HS-5 (cell line): Measurements from ENCODE around the gene PARM1.

Source experiments
- DNase-seq: peaks from one replicate; pipeline ENCODE4 v3.0.0-alpha.2; 2012; ENCODE audit warnings: low read depth

Gene PARM1, protein sequence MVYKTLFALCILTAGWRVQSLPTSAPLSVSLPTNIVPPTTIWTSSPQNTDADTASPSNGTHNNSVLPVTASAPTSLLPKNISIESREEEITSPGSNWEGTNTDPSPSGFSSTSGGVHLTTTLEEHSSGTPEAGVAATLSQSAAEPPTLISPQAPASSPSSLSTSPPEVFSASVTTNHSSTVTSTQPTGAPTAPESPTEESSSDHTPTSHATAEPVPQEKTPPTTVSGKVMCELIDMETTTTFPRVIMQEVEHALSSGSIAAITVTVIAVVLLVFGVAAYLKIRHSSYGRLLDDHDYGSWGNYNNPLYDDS

DNA sequence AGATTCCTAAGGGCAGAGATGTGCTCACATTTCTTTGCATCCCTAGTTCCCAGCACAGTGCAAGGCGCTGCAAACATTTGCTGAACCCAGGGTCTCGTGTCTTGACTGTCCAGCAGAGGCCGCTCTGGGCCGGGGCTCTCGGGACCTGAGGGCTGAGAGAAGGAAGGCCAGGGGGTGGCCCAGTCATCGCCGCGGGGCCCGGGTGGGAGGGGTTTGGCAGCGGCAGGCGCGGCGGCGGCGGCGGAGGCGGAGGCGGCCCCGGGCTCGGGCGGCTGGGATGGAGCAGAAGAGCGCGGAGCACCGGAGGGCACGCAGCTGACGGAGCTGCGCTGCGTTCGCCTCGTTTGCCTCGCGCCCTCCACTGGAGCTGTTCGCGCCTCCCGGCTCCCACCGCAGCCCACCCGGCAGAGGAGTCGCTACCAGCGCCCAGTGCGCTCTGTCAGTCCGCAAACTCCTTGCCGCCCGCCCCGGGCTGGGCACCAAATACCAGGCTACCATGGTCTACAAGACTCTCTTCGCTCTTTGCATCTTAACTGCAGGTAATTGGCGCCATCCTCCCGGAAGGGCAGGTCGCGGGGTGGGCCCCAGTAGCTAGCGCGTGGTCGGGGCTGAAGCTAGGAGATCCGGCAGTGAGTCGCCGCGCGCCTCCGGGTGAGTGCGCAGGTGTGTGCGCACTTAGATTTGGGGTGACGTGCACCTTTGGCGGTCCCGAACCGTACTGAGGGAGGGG, at the start of gene PARM1:
Gene PARM1, plus strand, starts transcription at position 285 of the 730 bp plus-strand sequence. Its CDS starts 212 bp downstream, at position 497.
- peak; percentile 31 for DNase-seq

DNA sequence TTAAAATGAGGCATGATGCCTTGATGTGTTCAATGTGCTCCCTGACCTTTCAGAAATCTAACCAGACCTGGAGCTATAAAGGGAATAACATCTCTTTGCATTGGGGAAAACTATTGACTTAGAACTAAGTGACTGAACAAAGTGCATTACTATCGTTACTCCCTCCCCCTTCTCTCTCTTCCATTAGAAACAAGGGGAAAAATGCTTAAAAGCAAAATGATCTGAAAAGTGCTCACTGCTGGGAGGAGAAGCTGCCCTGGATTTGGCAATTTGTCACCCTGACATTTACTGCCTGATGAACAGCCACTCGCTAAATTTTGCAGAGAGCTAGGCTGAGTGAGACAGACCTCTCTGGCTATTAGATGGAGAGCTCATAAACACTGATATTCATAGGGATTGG, 48.6 kb upstream of the PARM1 start:
- no peak for DNase-seq

DNA sequence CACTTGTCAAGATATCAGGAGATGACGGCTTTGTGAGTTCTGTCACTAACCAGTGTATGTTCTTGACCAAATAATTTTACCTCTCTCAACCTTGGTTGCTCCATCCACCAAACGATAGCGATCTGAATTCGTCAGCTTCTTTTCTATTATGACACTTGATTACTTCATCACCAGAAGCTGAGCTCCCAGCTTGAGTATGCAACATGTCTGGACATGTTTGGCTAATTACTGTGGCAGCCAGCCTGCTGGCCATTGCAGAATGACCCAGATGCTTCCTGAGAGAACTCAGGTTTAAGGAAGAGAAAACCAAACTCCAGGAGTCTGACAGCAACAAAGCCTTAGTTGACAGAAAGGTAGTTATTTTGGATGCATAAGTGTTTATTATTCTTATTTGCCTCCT, 46.4 kb upstream of the PARM1 start:
- DNase-seq, result no peak

DNA sequence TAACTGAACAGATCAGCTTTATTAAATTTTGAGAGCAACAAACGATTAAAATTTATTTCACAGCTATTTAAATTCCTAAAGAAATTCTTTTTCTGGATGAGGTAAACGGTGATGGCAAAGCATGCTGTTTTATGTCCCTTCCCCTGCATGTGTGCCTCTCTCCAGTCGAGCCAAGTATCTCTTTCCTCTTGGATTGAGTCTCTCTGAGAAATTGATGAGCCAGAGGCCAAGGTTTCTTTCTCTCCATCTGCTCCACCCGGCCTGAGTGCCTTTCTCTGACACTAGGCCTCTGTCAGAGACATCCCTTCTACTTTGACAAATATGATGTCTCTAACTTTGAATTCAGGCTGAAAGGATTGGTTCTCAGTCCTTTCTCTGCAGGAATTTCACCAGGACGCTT, 42.6 kb upstream of the PARM1 start:
- DNase-seq, result no peak

DNA sequence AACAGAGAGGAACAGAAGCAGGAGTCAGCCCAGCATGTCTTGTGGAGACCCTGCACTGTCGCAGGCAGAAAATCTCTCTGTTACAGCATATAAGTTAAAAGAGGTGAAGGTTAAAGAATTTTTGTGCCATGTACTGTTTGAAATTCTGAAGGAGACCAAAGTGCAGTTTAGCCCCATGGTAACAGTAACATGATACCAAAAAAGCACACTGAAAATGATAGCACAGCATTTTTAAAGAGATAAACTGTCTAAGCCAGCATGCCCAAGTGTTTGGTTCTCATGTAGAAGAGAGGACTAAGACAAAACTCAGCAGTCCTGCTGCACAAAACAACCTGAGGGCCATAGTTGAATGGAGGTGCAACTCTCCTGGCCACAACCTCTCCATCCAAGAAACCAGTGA, 41.9 kb upstream of the PARM1 start:
- no peak for DNase-seq

DNA sequence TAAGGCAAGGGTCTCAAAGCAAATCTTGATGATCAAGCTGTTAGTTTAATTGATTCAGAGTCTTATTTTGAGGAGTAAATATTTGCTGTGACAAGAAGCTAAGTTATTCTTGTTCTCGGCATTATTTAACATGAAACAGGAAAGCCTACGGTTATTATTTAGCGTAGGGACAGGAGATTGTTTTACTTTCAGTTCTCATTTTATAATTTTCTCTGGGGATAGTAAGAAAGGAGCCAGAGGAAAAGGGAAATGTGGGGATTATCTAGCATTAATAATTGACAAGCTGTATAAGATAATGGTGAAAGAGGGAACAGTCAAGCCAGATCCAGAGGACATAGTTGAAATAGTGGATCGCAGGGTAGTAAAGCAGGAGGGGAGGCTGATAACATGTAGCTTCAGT, 39.7 kb upstream of the PARM1 start:
- no peak for DNase-seq

DNA sequence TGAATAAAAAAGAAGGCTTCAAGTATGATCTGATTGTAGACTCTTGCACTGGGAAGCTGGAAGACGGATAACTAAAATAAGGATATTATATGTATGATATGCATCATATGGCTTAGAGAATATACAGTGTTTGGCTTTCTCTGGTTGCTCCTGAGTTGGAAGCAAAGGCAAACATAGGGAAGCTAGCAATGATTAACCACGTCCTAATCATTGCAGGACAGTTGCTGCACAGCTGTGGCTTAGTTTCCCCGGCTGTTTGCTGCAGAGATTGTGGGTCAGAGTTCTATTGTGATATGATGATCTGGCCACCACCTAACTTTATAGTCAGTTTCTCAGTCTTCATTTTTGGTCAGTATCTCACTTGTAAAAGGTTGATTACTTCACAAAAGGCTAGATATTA, 36.3 kb upstream of the PARM1 start:
- DNase-seq, result no peak

DNA sequence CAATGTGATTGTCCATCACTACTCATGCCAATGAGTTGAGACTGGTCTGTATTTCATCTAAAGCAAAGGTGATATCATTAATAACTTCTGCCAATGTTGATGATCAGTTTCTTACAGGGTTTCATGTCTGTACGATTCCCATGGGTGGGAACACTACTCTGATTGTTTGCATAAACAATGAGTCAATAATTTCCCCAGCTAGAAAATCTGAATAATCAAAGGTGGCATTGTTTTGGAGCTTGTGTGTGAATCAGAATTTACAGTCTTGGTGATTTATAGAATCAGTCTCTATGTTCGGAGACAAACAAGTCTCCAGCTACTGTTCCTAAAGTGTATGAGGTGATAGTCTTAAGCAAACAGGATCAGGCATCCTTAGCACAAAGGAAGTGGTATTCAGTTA, 35.5 kb upstream of the PARM1 start:
- no peak for DNase-seq

DNA sequence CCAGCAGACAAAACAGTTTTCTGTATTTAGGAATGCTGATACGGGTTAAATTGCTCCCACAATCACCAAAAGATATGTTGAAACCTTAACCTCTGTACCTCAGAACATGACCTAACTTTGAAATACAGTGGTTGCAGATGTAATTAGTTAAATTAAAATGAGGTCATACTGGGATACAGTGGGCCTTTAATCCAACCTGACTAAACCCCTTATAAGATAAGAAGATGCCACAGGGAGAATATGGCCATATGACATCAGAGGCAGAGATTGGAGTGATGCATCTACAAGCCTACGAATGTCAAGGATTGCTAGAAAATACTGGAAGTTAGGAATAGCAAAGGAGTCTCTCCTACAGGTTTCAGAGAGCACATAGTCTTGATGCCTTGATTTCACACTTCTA, 32.1 kb upstream of the PARM1 start:
- DNase-seq, result no peak

DNA sequence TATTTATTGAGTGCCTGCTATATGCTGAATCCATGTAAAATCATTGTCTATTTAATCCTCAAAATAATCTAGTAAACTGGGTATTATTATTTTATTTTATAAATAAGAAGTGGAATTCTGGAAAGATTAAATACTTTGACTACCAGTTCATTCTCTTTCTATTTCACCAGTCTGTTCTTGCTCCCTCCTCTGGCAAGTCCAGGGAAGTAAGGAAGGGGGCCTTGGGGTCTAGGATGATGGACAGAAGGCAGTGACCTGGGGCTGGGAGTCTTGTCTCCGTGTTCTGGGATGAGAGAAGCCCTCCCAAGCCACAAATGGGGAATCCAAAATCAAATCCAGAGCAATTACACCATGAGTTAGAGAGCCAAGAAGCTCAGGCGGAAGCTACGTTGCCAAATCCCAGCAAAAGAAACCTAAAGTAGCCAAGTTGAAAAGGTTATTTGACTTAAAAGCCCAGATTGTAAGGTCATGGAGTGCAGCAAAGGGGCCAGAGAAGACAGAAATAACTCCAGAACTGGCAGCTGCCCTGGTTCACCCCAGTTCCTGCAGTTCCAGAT, 28.3 kb upstream of the PARM1 start:
- DNase-seq, result no peak

DNA sequence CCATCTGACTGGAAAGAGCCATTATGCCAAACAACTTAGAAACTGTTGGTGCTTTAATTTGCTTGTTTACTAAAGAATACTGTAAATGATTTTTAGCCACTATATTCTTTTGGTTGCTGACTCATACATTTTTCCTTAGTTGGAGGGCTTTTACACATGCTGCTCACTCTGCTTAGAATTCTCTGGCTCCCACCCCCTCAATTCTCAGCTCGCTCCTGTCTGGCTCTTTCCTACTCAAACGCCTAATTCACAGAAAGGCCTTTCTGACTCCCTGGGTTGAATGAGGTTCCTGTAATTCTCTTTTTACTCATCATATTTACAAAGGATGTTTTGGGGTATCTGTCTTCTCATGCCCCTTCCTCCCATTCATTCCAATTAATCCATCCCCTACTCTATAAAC, 26.1 kb upstream of the PARM1 start:
- no peak for DNase-seq

DNA sequence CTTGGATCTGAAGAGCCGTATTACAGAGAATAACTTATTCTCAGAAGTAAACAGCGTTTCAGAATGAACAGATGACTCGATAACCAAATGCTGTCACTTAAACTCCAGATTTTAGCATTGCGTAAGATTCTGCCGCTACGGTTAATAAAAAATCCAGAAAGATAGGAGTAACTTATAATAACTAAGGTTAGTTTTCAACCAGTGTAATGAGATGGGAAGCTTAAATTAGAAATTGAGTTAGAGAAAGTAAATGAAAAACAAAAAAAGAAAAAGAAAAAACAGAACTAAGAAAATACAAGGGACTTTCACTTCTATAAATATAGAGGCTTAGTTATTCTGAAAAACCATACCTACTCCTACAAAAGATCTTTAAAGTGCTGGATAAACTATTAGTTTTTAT, 13.1 kb upstream of the PARM1 start:
- no peak for DNase-seq

DNA sequence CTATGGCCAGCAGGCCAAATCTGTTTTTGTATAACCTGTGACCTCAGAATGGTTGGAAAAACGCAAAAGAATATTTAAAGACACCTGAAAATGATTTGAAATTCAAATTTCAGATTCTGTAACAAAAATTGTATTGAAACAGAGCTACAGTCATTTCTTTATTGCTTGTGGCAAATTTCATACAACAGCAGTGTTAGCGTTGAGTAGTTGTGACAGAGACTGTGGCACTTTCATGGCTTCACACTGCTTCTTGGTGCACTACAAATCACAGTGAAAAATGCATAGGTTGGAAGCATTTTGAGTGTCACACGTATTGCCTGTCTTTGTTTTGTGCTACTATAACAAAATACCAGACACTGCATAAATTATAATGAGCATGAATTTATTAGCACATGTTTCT, 12.2 kb upstream of the PARM1 start:
- no peak for DNase-seq

DNA sequence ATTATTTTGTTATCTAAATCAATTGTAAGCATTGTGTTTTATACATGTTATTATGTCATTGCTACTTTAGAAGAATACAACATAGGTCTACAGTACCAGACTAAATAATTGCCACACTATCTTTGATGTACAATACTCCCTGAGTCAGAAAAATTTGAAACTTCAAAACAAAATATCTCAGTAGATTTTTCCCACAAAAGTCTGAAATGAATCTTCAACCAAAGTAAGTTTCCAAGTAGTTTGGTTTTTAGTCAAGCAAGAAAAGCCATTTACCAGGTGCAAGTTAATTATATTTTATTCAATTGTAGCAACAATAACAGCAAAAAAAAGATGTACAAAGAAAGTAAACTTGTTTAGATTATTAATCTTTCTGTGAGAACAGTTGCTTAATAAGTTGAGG, 11.4 kb upstream of the PARM1 start:
- no peak for DNase-seq

DNA sequence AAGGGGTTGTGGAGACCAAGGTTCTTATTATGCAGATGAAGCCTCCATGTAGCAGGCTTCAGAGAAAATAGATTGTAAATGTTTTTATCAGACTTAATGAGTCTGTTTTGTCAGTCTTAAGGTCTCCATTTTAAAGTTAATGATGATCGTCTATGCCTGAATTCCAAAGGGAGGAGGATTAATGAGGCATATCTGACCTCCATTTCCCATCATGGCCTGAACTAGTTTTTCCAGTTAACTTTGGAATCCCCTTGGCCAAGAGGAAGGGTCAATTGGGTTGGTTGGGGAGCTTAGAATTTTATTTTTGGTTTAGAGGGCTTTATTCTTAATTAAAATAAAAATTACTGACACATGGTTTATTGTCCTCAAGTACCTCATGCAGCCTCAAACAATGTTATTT, 6.9 kb upstream of the PARM1 start:
- DNase-seq, result no peak

DNA sequence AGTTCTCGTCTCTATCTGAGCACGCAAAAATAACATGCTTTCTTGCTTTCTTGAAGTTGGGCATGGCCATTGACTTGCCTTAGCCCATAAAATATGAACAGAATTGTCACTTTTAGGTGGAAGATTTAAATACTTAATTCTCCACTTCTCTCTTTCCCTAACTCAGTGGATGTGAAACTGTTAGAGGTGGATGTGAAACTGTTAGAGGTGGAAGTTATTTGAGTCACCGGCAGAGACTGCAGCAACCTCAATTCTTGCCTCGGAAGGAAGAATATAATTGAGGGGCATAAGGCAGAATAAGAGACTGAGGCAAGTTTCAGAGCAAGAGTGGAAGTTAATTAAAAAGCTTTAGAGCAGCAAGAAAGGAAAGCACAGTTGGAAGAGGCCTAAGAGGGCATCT, 2.8 kb upstream of the PARM1 start:
- no peak for DNase-seq

DNA sequence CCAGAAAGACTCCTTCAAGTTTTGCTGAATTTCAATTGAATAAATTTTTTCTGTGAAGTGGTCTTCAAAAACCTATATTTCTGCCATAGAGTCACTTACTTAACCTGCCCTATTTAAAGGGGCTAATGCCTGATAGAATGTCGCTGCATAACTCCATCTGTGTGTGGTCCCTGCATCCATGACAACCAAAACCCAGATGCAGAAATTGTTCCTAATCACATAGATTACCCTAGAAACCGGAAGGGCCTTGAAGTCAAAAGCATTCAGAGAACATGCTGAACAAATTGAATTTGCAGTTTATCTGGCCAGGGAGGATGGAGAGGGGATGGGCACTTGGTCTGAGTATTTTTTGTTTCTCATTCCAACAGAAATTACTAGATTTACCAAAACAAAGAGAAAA, 1.5 kb upstream of the PARM1 start:
- DNase-seq, result no peak

DNA sequence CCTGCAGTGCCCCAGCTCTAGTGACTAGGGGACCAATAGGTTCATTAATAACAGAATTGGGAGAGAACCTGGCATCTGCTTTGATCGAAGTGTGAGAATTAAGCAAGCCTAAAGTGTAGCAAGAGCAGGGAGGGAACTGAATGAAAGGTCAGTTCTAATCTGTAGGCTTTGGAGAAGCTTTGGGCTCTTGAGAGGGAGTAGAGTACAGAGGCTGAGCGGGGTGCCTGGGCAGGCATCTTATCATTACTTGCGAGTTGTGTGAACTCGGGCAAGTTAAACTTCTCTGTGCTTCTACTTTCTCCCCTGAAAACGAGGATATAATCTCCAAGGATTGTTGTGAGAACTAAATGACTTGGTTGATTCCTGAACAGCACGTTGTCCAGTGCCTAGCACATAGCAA, 906 bp upstream of the PARM1 start:
- no peak for DNase-seq

DNA sequence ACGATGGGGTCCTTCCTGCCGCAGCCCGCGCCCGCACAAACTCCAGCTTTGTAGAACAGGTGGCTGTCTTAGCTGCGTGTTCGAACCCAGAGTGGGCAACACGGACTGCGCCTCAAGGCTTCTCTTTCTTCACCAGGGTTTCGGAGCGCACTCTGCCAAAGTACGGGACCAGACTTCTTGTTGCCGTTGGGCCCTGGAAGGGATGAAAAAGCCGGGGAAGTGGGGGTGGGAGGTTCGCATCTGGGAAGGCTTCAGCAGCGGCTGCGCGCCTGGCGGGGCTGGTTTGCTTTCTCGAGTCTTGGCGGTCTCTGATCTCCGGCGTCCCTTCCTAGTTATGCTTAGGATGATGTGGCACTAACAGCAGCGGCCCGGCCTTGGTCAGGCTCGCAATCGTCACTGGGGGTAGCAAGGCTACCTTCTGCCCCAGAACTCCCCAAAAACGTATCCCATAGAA, 673 bp downstream of the PARM1 start:
- no peak for DNase-seq

DNA sequence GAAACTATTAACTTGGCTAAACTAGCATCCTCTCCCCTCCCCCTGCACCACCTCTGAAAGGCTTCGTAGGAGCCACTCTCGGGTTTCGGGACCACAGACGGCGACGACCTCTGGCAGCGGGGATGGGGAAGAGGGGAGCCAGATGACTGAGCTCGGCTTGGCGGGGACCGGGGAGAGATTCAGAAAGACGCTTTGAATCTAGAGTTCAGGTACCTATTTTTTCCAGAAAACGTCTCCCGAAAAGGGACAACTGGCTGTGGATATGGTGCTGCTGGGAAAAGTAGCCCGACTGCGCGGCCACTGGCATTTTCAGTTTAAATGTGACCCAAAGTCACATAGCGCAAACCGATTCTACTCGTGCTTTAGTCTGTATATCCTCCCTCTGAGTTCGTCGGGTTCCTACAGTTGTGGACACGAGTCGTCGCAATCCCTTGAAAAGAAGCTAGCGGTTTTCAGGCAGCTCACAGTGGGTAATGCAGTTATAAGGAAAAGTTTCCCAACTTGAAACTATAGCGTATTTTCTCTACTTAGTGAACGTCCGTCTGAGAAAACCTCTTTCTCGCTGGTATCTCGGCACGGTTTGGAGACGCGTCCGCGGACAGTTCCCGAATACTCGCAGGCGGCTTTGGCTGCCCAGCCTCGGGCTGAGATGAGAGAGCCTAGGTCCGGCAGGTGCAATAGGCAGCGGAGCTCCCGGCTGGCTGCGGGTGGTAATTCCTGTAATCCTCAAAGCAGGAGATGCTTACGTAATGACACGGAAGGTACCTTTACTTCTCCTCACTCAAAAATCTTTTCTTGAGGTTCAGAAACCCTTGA, 1.3 kb downstream of the PARM1 start:
- DNase-seq, result no peak

DNA sequence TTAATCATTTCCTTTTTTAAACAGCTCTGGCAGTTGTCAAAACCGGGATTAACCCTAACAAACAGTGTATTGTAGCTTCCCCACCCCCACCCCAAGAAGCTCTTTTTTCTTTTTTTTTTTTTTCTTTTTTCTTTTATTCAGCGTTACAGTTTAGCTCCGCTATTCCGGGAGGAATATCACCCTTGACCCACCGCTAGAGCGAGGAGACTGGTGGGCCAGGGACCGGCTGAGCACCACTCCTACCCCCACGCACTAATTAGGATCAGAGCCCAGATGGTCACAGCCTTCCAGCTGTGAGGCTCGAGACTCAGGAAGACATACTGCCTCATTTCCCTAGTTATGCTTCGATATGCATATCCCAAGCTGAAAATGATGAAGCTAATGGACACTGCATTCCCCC, 2.0 kb downstream of the PARM1 start:
- no peak for DNase-seq

DNA sequence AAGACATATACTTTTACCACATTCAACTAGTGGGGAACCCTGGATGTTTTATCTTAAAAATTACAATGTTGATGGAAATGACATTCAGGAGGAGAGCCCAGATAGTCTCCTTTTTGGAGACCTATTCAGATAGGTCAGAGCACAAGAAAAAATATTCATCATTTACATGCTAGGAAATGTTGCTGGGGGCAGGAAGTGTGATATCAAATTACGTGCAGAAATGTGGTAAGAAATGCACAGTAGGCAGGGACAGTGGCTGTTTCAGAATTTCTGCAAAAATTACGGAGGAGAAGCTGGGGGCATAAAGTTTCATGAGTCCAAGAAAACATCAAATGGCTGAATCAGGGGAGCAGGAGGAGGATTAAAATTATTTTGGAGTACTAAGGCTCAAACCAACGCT, 8.2 kb downstream of the PARM1 start:
- no peak for DNase-seq
